Activated CD8-positive, alpha-beta T cell treated with anti-CD3 and anti-CD28 coated beads for 36 hours (primary cell): ENCODE data around the gene RINL. TPM values are rescaled to one million over a fixed set of nuclear protein-coding genes. Genes with fewer than 3 reads are reported as not detected.
A peak's percentile ranks its signal among the peaks of the same experiment; 100 is the strongest.

Source experiments
- ATAC-seq: fragments of 200-7000 bp; cut with Tn5 transposase; one replicate; pipeline ENCODE4 v1.10.0; 2021; ENCODE audit warnings: mild to moderate bottlenecking, moderate library complexity
- CTCF ChIA-PET: fragments of 350-600 bp; sonication (Branson Sonifier 250); formaldehyde crosslinking; loops from one replicate; lab custom pipeline; 2021; ENCODE audit warnings: antibody characterized with exemption; lab: Charles Lee
- POLR2A ChIA-PET: fragments of 350-600 bp; sonication (Branson Sonifier 250); formaldehyde crosslinking; loops from one replicate; lab custom pipeline; 2021; ENCODE audit warnings: antibody characterized with exemption; lab: Charles Lee
- DNase-seq: peaks from one replicate; pipeline ENCODE4 v3.0.0-alpha.2; 2020
- H3K27ac Mint-ChIP-seq: one replicate; pipeline ENCODE4 v1.8.0; 2021; ENCODE audit warnings: mild to moderate bottlenecking, mixed read lengths
- H3K27me3 Mint-ChIP-seq: one replicate; pipeline ENCODE4 v1.8.0; 2021; ENCODE audit warnings: mixed read lengths
- H3K36me3 Mint-ChIP-seq: one replicate; pipeline ENCODE4 v1.8.0; 2021; ENCODE audit warnings: low read depth, mixed read lengths
- H3K4me1 Mint-ChIP-seq: one replicate; pipeline ENCODE4 v1.8.0; 2021; ENCODE audit warnings: low read depth, mixed read lengths
- H3K4me3 Mint-ChIP-seq: one replicate; pipeline ENCODE4 v1.8.0; 2021; ENCODE audit warnings: mild to moderate bottlenecking, moderate library complexity, mixed read lengths
- H3K9me3 Mint-ChIP-seq: one replicate; pipeline ENCODE4 v1.8.0; 2021; ENCODE audit warnings: mixed read lengths
- CTCF ChIP-seq: fragments of 200-600 bp; IDR thresholded peaks from one replicate; pipeline ENCODE4 v1.8.0; 2022; ENCODE audit warnings: antibody characterized with exemption, mild to moderate bottlenecking
- intact Hi-C: fragments of 100-400 bp; cut with micrococcal nuclease; formaldehyde crosslinking; loops from one replicate; pipeline ENCODE4 v1.10.0; 2022
- total RNA-seq, 2 experiments: library from RNA; stranded (reverse); gene quantifications; one replicate each; pipeline ENCODE4 v1.2.3, GENCODE V29; 2021

The RINL gene
- total RNA-seq, 2 experiments from 2014 or later, result 85.5 to 87.7 TPM

- peaks cover 30% of the 10 kb centered on the region for H3K4me1 Mint-ChIP-seq
- no peaks in the 10 kb centered on the region for H3K9me3 Mint-ChIP-seq
- H3K4me3 Mint-ChIP-seq, result peak overlapping the region; percentile 84
- ChIA-PET CTCF (interaction anchor here (0.6 to 2.2 kb wide), 10 partner anchors 11 to 498 kb away, joined by 3 to 23 read pairs (median 4); partner anchors contain the start of genes FAM98C, MRPS12 and SARS2), POLR2A (interaction anchor here (0.5 to 1.5 kb wide), 13 partner anchors 10 to 582 kb away, joined by 3 to 7 read pairs (median 4); partner anchors contain the start of genes CCER2, FAM98C, MRPS12 and SARS2)
- no peaks in the 10 kb centered on the region for H3K27me3 Mint-ChIP-seq
- intact Hi-C loops, result no loop called here
- H3K27ac Mint-ChIP-seq, result peak overlapping the region; percentile 83
- H3K36me3 Mint-ChIP-seq, result peaks cover 17% of the 10 kb centered on the region
- ATAC-seq, result no peak
- DNase-seq, result no peak
- TF ChIP-seq CTCF, result no peak
These were observed 22.1 kb upstream of the RINL start for GRCh38 chr19:38900202-38900629.

- Mint-ChIP-seq H3K27ac (peak within 1 kb of the TSS; percentile 93), H3K36me3 (peaks cover 19% of the 10 kb centered on the region), H3K27me3 (no peaks in the 10 kb centered on the region), H3K4me3 (peak within 1 kb of the TSS; percentile 84), H3K9me3 (no peaks in the 10 kb centered on the region), H3K4me1 (peaks cover 30% of the 10 kb centered on the region)
- ATAC-seq (peak; percentile 93), DNase-seq (peak; percentile 100)
- intact Hi-C loops, result no loop called here
- TF ChIP-seq CTCF, result no peak
- CTCF ChIA-PET, result interaction anchor here (0.6 to 2.2 kb wide), 8 partner anchors 11 to 497 kb away, joined by 3 to 23 read pairs (median 4); partner anchors contain the start of genes FAM98C, MRPS12 and SARS2
- POLR2A ChIA-PET, result interaction anchor here (0.5 to 1.5 kb wide), 9 partner anchors 12 to 583 kb away, joined by 3 to 7 read pairs (median 4); partner anchors contain the start of genes CCER2, FAM98C, MRPS12 and SARS2
These were observed 21.5 kb upstream of the RINL start, which contains the start of the genes NFKBIB and SIRT2 for GRCh38 chr19:38899447-38900201. TSS of gene NFKBIB (plus strand) at chr19:38899969. CDS start at chr19:38900033, 64 bp downstream. TSS of gene SIRT2 (minus strand) at chr19:38899618. CDS start at chr19:38899521, 97 bp downstream.

- ATAC-seq (no peak), DNase-seq (no peak)
- Mint-ChIP-seq H3K27ac (peak overlapping the region; percentile 93), H3K4me1 (peaks cover 25% of the 10 kb centered on the region), H3K9me3 (no peaks in the 10 kb centered on the region), H3K36me3 (peaks cover 15% of the 10 kb centered on the region), H3K27me3 (no peaks in the 10 kb centered on the region), H3K4me3 (peak overlapping the region; percentile 84)
- CTCF ChIA-PET, result interaction anchor here (4.0 kb wide), 1 partner anchor 12 kb away, joined by 21 read pairs; no protein-coding TSS in a partner anchor
- POLR2A ChIA-PET, result no interaction called here
- TF ChIP-seq CTCF, result no peak
- intact Hi-C loops, result no loop called here
These were observed 20.8 kb upstream of the RINL start for GRCh38 chr19:38898788-38899446.

- Mint-ChIP-seq H3K9me3 (no peaks in the 10 kb centered on the region), H3K4me3 (no peak overlapping the region), H3K27ac (no peak overlapping the region), H3K27me3 (no peaks in the 10 kb centered on the region), H3K4me1 (peaks cover 14% of the 10 kb centered on the region), H3K36me3 (peaks cover 3% of the 10 kb centered on the region)
- TF ChIP-seq CTCF, result no peak
- intact Hi-C loops, result no loop called here
- POLR2A ChIA-PET, result no interaction called here
- DNase-seq, result no peak
- ATAC-seq, result no peak
- CTCF ChIA-PET, result interaction anchor here (1.6 to 4.0 kb wide), 2 partner anchors 8 to 35 kb away, joined by 6 to 21 read pairs; partner anchors contain the start of genes MRPS12 and SARS2
These were observed 16.9 kb upstream of the RINL start for GRCh38 chr19:38894968-38895367.
